ENCODE measurements around the gene ERBIN. TPM values are rescaled to one million over a fixed set of nuclear protein-coding genes. Genes with fewer than 3 reads are reported as not detected.
"Not testable (repeated sequence)": the region's sequence is repeated elsewhere in the genome, so short reads cannot be mapped to it uniquely, and the experiment has no call there.

Gene ERBIN
- polyA plus RNA-seq, 3 donors = 25.2 to 43.3 (median 28.6) TPM

- WGBS (ENCODE audit: insufficient coverage) = no CpG with 5 or more reads among the region's 1 CpG
- Histone ChIP-seq H3K4me1 (ENCODE audit: control insufficient read depth in 1 of 2, insufficient read depth in 2 of 2, low read length in 2 of 2) (peaks cover 3 to 7% of the 10 kb centered on the region in 2 donors), H3K36me3 (replicated peaks in 1 of 2; ENCODE audit: control insufficient read depth in 1 of 2, insufficient read depth in 2 of 2, low read length in 2 of 2) (peaks cover 87 to 100% of the 10 kb centered on the region in 2 donors), H3K4me3 (replicated peaks in 1 of 3; ENCODE audit: low read depth in 2 of 3, low read length in 3 of 3) (no peak overlapping the region), H3K9me3 (replicated peaks in 1 of 2; ENCODE audit: control insufficient read depth in 1 of 2, insufficient read depth in 1 of 2, low read length in 2 of 2) (no peaks in the 10 kb centered on the region), H3K27me3 (ENCODE audit: control insufficient read depth in 2 of 2, insufficient read depth in 2 of 2, low read length in 2 of 2) (no peaks in the 10 kb centered on the region), H2AFZ (ENCODE audit: insufficient read depth, low read depth, low read length, poor library complexity, severe bottlenecking) (no peak overlapping the region), H3K27ac (ENCODE audit: low read depth in 1 of 2, low read length in 2 of 2) (no peak overlapping the region), H3K4me2 (replicated peaks; ENCODE audit: extremely low read depth, low read length, poor library complexity, severe bottlenecking) (no peak overlapping the region), H3K9ac (ENCODE audit: insufficient read depth, low read length, poor library complexity, severe bottlenecking) (no peak overlapping the region), H3K79me2 (ENCODE audit: insufficient read depth, low read length) (no peaks in the 10 kb centered on the region), H4K20me1 (ENCODE audit: insufficient read depth, low read length) (peaks cover 26% of the 10 kb centered on the region)
- Mint-ChIP-seq H3K36me3 (peaks cover 67 to 70% of the 10 kb centered on the region in 2 donors), H3K4me3 (no peak overlapping the region), H3K27ac (no peak overlapping the region), H3K9me3 (peaks cover 0 to 2% (median 0%) of the 10 kb centered on the region in 7 donors), H3K27me3 (ENCODE audit: low read depth in 3 of 3) (no peaks in the 10 kb centered on the region), H3K4me1 (peaks cover 9% of the 10 kb centered on the region)
- intact Hi-C loops (cut with micrococcal nuclease) = no loop called here
- no peak for DNase-seq
- no peak for TF ChIP-seq CTCF (IDR thresholded peaks at IDR 0.05)
These were observed 115.3 kb downstream of the ERBIN start for GRCh38 chr5:66041627-66042026.

- intact Hi-C loops (cut with micrococcal nuclease) = no loop called here
- H3K4me3 Mint-ChIP-seq = no peak overlapping the region
- H2AFZ ChIP-seq (ENCODE audit: insufficient read depth, low read depth, low read length, poor library complexity, severe bottlenecking) = no peak overlapping the region
- H3K4me1 Mint-ChIP-seq = no peaks in the 10 kb centered on the region
- no peaks in the 10 kb centered on the region for H3K9me3 ChIP-seq (replicated peaks in 1 of 2; ENCODE audit: control insufficient read depth in 1 of 2, insufficient read depth in 1 of 2, low read length in 2 of 2)
- H3K9ac ChIP-seq (ENCODE audit: insufficient read depth, low read length, poor library complexity, severe bottlenecking) = no peak overlapping the region
- H3K4me1 ChIP-seq (ENCODE audit: control insufficient read depth in 1 of 2, insufficient read depth in 2 of 2, low read length in 2 of 2) = no peaks in the 10 kb centered on the region
- no peak overlapping the region for H3K4me3 ChIP-seq (replicated peaks in 1 of 3; ENCODE audit: low read depth in 2 of 3, low read length in 3 of 3)
- TF ChIP-seq CTCF (IDR thresholded peaks at IDR 0.05) = no peak
- H3K4me2 ChIP-seq (replicated peaks; ENCODE audit: extremely low read depth, low read length, poor library complexity, severe bottlenecking) = no peak overlapping the region
- no peak for DNase-seq
- H3K79me2 ChIP-seq (ENCODE audit: insufficient read depth, low read length) = peaks cover 3% of the 10 kb centered on the region
- peaks cover 20% of the 10 kb centered on the region for H4K20me1 ChIP-seq (ENCODE audit: insufficient read depth, low read length)
- no peaks in the 10 kb centered on the region for H3K27me3 ChIP-seq (ENCODE audit: control insufficient read depth in 2 of 2, insufficient read depth in 2 of 2, low read length in 2 of 2)
- H3K27me3 Mint-ChIP-seq (ENCODE audit: low read depth in 3 of 3) = peaks cover 0 to 3% (median 0%) of the 10 kb centered on the region in 3 donors
- no peak overlapping the region for H3K27ac ChIP-seq (ENCODE audit: low read depth in 1 of 2, low read length in 2 of 2)
- WGBS (ENCODE audit: insufficient coverage) = no CpG with 5 or more reads among the region's 1 CpG
- no peak overlapping the region for H3K27ac Mint-ChIP-seq
- H3K9me3 Mint-ChIP-seq = peaks cover 0 to 9% (median 2%) of the 10 kb centered on the region in 7 donors
- peaks cover 37 to 46% of the 10 kb centered on the region in 2 donors for H3K36me3 ChIP-seq (replicated peaks in 1 of 2; ENCODE audit: control insufficient read depth in 1 of 2, insufficient read depth in 2 of 2, low read length in 2 of 2)
- peaks cover 62 to 75% of the 10 kb centered on the region in 2 donors for H3K36me3 Mint-ChIP-seq
These were observed 130.9 kb downstream of the ERBIN start for GRCh38 chr5:66057239-66057638.

- H3K4me1 ChIP-seq (ENCODE audit: control insufficient read depth in 1 of 2, insufficient read depth in 2 of 2, low read length in 2 of 2); H3K4me3 Mint-ChIP-seq; H3K4me1 Mint-ChIP-seq; H3K27me3 Mint-ChIP-seq (ENCODE audit: low read depth in 3 of 3); H3K79me2 ChIP-seq (ENCODE audit: insufficient read depth, low read length); intact Hi-C loops (cut with micrococcal nuclease); H3K9me3 Mint-ChIP-seq; H3K27ac Mint-ChIP-seq; H2AFZ ChIP-seq (ENCODE audit: insufficient read depth, low read depth, low read length, poor library complexity, severe bottlenecking); DNase-seq; H3K27ac ChIP-seq (ENCODE audit: low read depth in 1 of 2, low read length in 2 of 2); H3K4me2 ChIP-seq (replicated peaks; ENCODE audit: extremely low read depth, low read length, poor library complexity, severe bottlenecking); H3K9ac ChIP-seq (ENCODE audit: insufficient read depth, low read length, poor library complexity, severe bottlenecking); H3K4me3 ChIP-seq (replicated peaks in 1 of 3; ENCODE audit: low read depth in 2 of 3, low read length in 3 of 3); H3K9me3 ChIP-seq (replicated peaks in 1 of 2; ENCODE audit: control insufficient read depth in 1 of 2, insufficient read depth in 1 of 2, low read length in 2 of 2); H3K27me3 ChIP-seq (ENCODE audit: control insufficient read depth in 2 of 2, insufficient read depth in 2 of 2, low read length in 2 of 2): not testable (repeated sequence)
- H3K36me3 Mint-ChIP-seq = peaks cover 63 to 76% of the 10 kb centered on the region in 2 donors
- Histone ChIP-seq H3K36me3 (replicated peaks in 1 of 2; ENCODE audit: control insufficient read depth in 1 of 2, insufficient read depth in 2 of 2, low read length in 2 of 2) (peaks cover 10 to 21% of the 10 kb centered on the region in 2 donors), H4K20me1 (ENCODE audit: insufficient read depth, low read length) (peaks cover 34% of the 10 kb centered on the region)
- WGBS (ENCODE audit: insufficient coverage) = no CpG with 5 or more reads among the region's 3 CpGs
These were observed 134.9 kb downstream of the ERBIN start for GRCh38 chr5:66061320-66061719.
